Stimulated activated CD8-positive, alpha-beta memory T cell treated with anti-CD3 and anti-CD28 coated beads, Interleukin-12 subunit alpha, Interleukin-12 subunit beta, amount 100 ng/mL, for 24 hours (primary cell): Measurements from ENCODE around the gene SAPCD1.

Experiments
- DNase-seq: peaks from one replicate; pipeline ENCODE4 v3.0.0-alpha.2; 2020; ENCODE audit errors: extremely low read depth

The SAPCD1 gene

GRCh38 chr6:31762356-31762755, at the start of gene SAPCD1:
Gene SAPCD1 (plus strand): TSS chr6:31762656. CDS start chr6:31763055, 399 bp downstream.
- DNase-seq, result no peak

GRCh38 chr6:31713465-31713864, 49.0 kb upstream of the SAPCD1 start:
- no peak for DNase-seq

- DNase-seq, result no peak
These were observed 48.3 kb upstream of the SAPCD1 start for GRCh38 chr6:31713991-31714684.

- no peak for DNase-seq
These were observed 47.2 kb upstream of the SAPCD1 start, which contains the start of gene LY6G6D for GRCh38 chr6:31715022-31715958. Gene LY6G6D (plus strand): TSS chr6:31715348. CDS start chr6:31715356, 8 bp downstream.

DNA sequence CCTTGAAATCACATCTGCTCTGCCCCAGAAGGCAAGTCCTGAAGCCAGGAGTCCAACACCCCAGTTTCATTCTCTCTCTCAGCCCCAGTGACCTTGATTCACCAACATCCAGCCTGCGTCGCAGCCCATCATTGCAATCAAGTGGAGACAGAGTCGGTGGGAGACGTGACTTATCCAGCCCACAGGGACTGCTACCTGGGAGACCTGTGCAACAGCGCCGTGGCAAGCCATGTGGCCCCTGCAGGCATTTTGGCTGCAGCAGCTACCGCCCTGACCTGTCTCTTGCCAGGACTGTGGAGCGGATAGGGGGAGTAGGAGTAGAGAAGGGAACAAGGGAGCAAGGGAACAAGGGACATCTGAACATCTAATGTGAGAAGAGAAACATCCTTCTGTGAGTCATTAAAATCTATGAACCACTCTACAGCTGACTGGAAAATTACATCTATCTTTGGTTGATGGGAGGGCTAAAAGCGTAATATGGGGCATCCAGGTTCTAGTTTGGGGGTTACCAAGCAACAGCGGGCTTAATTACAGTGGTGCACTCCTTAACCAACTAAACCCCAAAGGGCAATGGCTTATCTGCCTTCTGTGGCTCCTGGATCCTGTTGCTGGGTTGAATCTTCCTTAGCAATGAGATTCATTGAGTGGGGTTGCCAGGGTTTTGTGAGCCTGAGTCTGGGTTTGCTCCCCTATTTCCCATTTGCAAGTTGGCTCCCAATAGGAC, 44.8 kb upstream of the SAPCD1 start:
- DNase-seq, result no peak

DNA sequence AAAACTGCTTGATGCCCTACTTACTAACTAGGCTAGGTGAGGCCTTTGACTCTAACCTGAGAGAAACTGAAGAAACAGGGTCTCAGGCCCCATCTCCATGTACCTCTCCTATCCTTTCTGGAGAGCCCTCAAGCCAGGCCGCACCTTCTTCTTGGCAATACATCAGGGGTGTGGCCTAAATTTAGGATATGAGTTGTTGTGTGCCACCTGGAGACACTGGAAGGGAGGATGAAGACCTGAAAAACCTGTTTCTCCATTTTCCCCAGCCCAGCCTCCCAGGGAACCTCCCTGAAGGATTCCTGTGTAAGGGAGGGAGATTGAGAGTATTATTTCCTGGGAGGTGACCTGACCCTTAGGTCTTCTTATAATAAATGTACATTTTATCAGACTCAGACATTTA, 44.2 kb upstream of the SAPCD1 start:
- DNase-seq, result no peak

DNA sequence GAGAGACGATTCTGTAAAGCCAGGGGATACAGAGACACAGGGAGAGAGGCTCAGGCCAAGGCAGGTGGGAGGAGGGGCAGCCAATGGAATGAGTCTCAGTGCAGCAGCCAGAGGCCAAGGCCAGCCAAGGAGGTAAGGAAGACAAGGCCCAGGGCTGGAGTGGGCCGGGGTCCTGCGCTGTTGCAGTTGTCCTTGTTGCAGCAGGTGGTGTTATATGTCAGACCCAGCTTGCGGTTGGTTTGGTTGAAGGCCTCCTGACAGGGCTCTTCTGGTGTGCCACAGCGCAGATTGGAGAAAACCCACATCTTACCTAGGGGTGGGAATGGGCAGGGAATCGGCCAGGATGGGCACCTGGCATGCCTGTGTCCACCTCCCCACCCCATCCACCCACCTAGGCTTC, 43.5 kb upstream of the SAPCD1 start:
- DNase-seq, result no peak

DNA sequence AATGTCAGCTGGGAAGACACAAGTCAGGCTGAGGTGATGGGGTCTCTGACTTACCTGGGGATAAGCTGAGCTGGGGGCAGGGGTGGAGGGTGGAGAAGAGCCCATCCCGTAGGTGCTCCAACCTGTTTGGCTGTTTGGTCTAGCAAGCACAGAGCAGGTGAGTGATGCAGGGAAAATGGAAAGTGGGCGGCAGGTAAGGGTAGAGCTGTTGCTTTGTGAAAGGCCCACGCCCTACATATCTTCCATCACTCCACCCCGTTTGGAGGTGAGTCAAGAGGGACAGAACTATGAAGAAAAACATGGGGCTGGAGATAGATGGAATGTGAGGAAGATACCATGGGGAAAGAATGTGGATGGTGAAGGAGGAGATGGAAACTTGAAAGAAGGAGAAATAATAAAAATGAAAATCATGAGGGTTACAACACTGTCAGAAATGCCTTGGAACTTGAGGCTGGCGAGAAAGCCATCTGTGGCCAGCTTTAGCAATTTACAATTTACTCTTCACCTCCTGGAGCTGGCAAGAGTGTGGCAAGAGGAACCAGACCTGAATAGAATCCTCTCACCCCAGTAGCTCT, 42.2 kb upstream of the SAPCD1 start:
- DNase-seq, result no peak

GRCh38 chr6:31721351-31722020, 41.0 kb upstream of the SAPCD1 start, which contains the start of gene LY6G6C:
Gene LY6G6C (minus strand): TSS chr6:31721746. CDS start chr6:31721679, 67 bp downstream.
- DNase-seq, result no peak

- no peak for DNase-seq
These were observed 40.3 kb upstream of the SAPCD1 start for GRCh38 chr6:31722173-31722572.

DNA sequence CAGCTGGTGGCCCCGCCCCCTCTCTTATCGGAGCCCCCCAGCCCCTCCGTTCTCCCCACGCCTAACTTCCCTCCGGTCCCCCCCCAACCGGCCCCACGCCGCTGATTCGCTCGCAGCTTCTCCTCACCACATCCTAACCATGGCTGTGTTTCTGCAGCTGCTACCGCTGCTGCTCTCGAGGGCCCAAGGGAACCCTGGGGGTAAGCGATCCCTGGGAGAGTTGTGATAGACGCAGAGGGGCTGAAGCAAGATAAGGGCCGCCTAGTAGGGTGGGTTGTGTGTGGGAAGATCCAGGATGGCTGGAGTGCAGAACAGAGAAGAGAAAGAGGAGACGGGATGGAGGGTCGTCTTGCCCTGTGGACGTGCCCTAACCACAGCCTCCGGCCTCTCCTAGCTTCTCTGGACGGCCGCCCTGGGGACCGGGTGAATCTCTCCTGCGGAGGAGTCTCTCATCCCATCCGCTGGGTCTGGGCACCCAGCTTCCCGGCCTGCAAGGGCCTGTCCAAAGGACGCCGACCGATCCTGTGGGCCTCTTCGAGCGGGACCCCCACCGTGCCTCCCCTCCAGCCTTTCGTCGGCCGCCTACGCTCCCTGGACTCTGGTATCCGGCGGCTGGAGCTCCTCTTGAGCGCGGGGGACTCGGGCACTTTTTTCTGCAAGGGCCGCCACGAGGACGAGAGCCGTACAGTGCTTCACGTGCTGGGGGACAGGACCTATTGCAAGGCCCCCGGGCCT, 39.0 kb upstream of the SAPCD1 start, which contains the start of gene MPIG6B:
TSS of gene MPIG6B (plus strand) at position 129 of the 735 bp plus-strand sequence. CDS start at position 140, 11 bp downstream.
- DNase-seq, result no peak

- no peak for DNase-seq
These were observed 38.3 kb upstream of the SAPCD1 start for GRCh38 chr6:31723980-31724691.

- no peak for DNase-seq
These were observed 36.7 kb upstream of the SAPCD1 start for GRCh38 chr6:31725502-31726350.

DNA sequence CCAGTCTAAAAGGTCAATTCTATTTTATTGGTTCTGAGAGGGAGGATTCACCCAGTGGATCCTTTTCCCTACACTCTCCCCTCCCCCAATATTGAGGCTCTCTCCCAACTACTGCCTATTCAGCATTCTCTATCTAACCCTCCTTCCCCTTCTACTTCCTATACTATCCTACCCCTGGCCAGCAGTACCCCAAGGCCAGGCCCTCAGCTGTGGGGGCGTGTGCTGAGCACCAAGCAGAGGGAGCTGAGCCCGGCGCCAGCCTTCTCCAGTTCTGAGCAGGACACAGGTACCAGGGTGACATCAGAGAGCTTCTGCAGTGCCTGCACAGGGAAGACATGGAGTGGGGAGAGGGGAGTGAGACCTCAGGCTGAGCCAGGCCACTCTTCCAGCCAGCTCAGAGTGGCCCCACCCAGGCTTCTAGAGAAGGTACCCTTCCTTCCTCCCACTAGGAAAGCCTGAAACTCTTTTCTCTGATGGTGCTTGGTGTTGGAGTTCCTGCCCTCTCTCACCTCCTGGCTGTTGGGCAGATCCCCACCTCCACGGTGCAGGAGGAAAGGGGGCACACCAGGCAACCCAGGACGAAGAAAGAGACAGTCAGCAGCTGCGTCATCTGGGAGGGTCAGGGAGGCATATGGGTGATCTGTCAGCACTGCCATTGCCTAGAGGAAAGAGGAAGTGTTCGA, 35.3 kb upstream of the SAPCD1 start:
- DNase-seq, result no peak

DNA sequence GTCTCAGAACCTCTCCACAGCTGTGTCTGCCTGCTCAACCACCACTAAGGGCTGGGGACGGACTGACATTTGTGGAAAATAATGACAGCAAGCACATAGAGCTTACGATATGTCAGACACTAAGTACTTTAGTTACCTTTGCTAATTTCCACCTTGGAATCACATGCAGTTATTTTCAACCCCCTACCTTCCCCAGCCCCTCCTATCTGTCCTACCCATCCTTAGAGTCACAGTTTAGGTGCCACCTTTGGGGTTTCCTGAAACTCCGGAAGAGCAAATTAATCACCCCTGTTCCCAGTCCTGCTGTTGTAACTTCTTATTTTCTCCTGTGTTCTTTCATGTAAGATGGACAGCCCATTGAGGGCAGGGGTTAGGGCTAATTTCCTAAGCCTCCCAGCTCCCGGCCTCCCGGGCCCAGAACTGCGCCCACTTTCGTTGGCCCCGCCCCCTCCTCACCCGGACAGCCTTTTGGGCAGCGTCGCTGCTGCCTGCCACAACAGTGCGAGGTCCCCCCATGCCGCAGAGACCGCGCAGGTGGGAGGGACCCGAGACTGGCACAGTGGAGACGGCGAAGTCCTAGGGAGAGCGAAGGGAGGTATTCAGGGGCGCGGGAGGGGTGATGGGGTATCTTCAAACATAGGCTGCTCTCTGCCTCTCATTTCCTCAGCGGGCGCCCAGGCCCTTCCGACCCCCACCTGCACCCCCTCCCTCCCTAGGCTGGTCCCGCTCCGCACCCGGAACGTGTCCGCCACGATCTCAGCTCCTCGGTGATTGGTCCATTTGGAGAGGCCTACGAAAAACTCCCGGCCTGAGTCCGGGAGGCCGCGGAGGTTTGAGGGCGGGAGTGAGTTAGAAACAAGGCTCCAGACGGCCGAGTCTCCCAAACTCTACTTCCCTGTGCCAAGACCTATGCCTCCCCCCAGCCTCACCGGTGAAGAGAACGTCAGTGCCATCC, 34.5 kb upstream of the SAPCD1 start:
- DNase-seq, result no peak

GRCh38 chr6:31728767-31729514, 33.5 kb upstream of the SAPCD1 start, which contains the start of gene DDAH2:
Gene DDAH2 (minus strand): TSS chr6:31729299. CDS start chr6:31729161, 138 bp downstream.
- no peak for DNase-seq
